ENCODE results near the gene PLOD1. TPM values are rescaled to one million over a fixed set of nuclear protein-coding genes. Genes with fewer than 3 reads are reported as not detected.
A peak's percentile ranks its signal among the peaks of the same experiment; 100 is the strongest.
"Not testable (repeated sequence)": the region's sequence is repeated elsewhere in the genome, so short reads cannot be mapped to it uniquely, and the experiment has no call there.

The PLOD1 gene
- total RNA-seq, 4 donors from 2014 or later, result 14.6 to 324 (median 55.8) TPM

GRCh38 chr1:11923069-11923826, 11.3 kb upstream of the PLOD1 start:
- no peaks in the 10 kb centered on the region for H3K27me3 ChIP-seq
- intact Hi-C loops (cut with DNase I; ENCODE audit: low total_unique reads), result no loop called here
- H3K4me3 ChIP-seq, result no peak overlapping the region
- no peaks in the 10 kb centered on the region for H3K9me3 ChIP-seq
- no peaks in the 10 kb centered on the region for H3K36me3 ChIP-seq
- peaks cover 0 to 22% of the 10 kb centered on the region in 2 donors for H3K4me1 ChIP-seq
- TF ChIP-seq POLR2A (IDR thresholded peaks at IDR 0.05) (no peak), CTCF (IDR thresholded peaks at IDR 0.05) (no peak)
- DNase-seq, result no peak
- no peak overlapping the region for H3K27ac ChIP-seq

GRCh38 chr1:11923827-11924113, 10.7 kb upstream of the PLOD1 start:
- intact Hi-C loops (cut with DNase I; ENCODE audit: low total_unique reads), result no loop called here
- Histone ChIP-seq H3K27me3 (no peaks in the 10 kb centered on the region), H3K4me3 (no peak overlapping the region), H3K9me3 (no peaks in the 10 kb centered on the region), H3K36me3 (no peaks in the 10 kb centered on the region), H3K4me1 (peaks cover 0 to 18% of the 10 kb centered on the region in 2 donors), H3K27ac (no peak overlapping the region)
- no peak for TF ChIP-seq POLR2A (IDR thresholded peaks at IDR 0.05)
- DNase-seq, result no peak

- intact Hi-C loops (cut with DNase I; ENCODE audit: low total_unique reads), result no loop called here
- Histone ChIP-seq H3K36me3 (no peaks in the 10 kb centered on the region), H3K27me3 (no peaks in the 10 kb centered on the region), H3K4me1 (peaks cover 0 to 18% of the 10 kb centered on the region in 2 donors), H3K4me3 (peak overlapping the region; percentile 38 to 62), H3K9me3 (no peaks in the 10 kb centered on the region), H3K27ac (peak overlapping the region in 1 of 2 donors; percentile 5)
- DNase-seq, result no peak
- TF ChIP-seq CTCF (IDR thresholded peaks at IDR 0.05), result no peak
- TF ChIP-seq POLR2A (IDR thresholded peaks at IDR 0.05), result no peak
Measured at GRCh38 chr1:11924334-11925195, 10.0 kb upstream of the PLOD1 start.

- DNase-seq; H3K9me3 ChIP-seq; H3K27me3 ChIP-seq; H3K36me3 ChIP-seq; intact Hi-C loops (cut with DNase I; ENCODE audit: low total_unique reads): not testable (repeated sequence)
- Histone ChIP-seq H3K4me3 (peak overlapping the region; percentile 38 to 62), H3K4me1 (peaks cover 0 to 24% of the 10 kb centered on the region in 2 donors), H3K27ac (peak overlapping the region in 1 of 2 donors; percentile 82)
Measured at GRCh38 chr1:11925196-11925937, 9.2 kb upstream of the PLOD1 start.

GRCh38 chr1:11925938-11926292, 8.6 kb upstream of the PLOD1 start:
- Histone ChIP-seq H3K4me3 (peak overlapping the region; percentile 38 to 62), H3K27ac (peak overlapping the region in 1 of 2 donors; percentile 82), H3K9me3 (no peaks in the 10 kb centered on the region), H3K27me3 (no peaks in the 10 kb centered on the region), H3K36me3 (no peaks in the 10 kb centered on the region), H3K4me1 (peaks cover 0 to 22% of the 10 kb centered on the region in 2 donors)
- TF ChIP-seq CTCF (IDR thresholded peaks at IDR 0.05) (no peak), POLR2A (IDR thresholded peaks at IDR 0.05) (no peak)
- intact Hi-C loops (cut with DNase I; ENCODE audit: low total_unique reads), result no loop called here
- no peak for DNase-seq

Measured in uterus (tissue), 4 donors.